SK-N-SH (cell line): ENCODE measurements around the gene HSD11B2. TPM values are rescaled to one million over a fixed set of nuclear protein-coding genes. Genes with fewer than 3 reads are reported as not detected.

Experiments
- CTCF ChIA-PET: fragments of 300-600, 350-600 bp; formaldehyde crosslinking; extraction: SDS; loops from one replicate; lab custom pipeline; 2021; lab: Yijun Ruan, JAX
- POLR2A ChIA-PET: fragments of 350-600 bp; sonication (Branson Sonifier 250); formaldehyde crosslinking; extraction: SDS; loops from one replicate; lab custom pipeline; 2020; ENCODE audit warnings: antibody characterized with exemption, inconsistent platforms; lab: Yijun Ruan, JAX
- DNase-seq: peaks from one replicate; pipeline ENCODE4 v3.0.0; 2012
- H2AFZ ChIP-seq: fragments of 200-600 bp; sonication (generic); 2 replicates; pipeline ENCODE4 v1.8.1; 2016; ENCODE audit warnings: antibody characterized with exemption, mild to moderate bottlenecking, low read depth
- H3F3A ChIP-seq: fragments of 200-600 bp; sonication (generic); replicated peaks from 2 replicates; pipeline ENCODE3; 2016; ENCODE audit warnings: antibody characterized with exemption, mild to moderate bottlenecking; ENCODE audit not compliant: insufficient read depth
- H3K27ac ChIP-seq, 2 experiments: fragments of 200-500 bp in 1 of 2; fragments of 200-600 bp in 1 of 2; sonication (Bioruptor generic) in 1 of 2; sonication (generic), shearing (Covaris generic) in 1 of 2; 2 replicates each; pipeline versions ENCODE4 v1.5.1 to v1.6.1; 2014 to 2016; ENCODE audit warnings: low read depth in 2 of 2, inconsistent platforms in 1 of 2, low read length in 1 of 2, mild to moderate bottlenecking in 1 of 2, mixed read lengths in 1 of 2
- H3K27me3 ChIP-seq: fragments of 200-600 bp; sonication (generic), shearing (Covaris generic); 2 replicates; pipeline ENCODE4 v1.6.1; 2016; ENCODE audit warnings: mixed run types; ENCODE audit not compliant: insufficient read depth
- H3K36me3 ChIP-seq, 2 experiments: fragments of 200-500 bp in 1 of 2; fragments of 200-600 bp in 1 of 2; sonication (Bioruptor generic) in 1 of 2; sonication (generic) in 1 of 2; replicated peaks in 1 of 2; 2 replicates each; pipeline versions ENCODE3 to v1.5.1; 2014 to 2016; ENCODE audit warnings: low read length in 1 of 2, mild to moderate bottlenecking in 1 of 2; ENCODE audit not compliant: insufficient read depth in 2 of 2, control insufficient read depth in 1 of 2
- H3K4me1 ChIP-seq, 2 experiments: fragments of 200-500 bp in 1 of 2; fragments of 200-600 bp in 1 of 2; sonication (Bioruptor generic) in 1 of 2; sonication (generic), shearing (Covaris generic) in 1 of 2; 2 replicates each; pipeline versions ENCODE4 v1.5.1 to v1.6.1; 2014 to 2016; ENCODE audit warnings: low read depth in 1 of 2, low read length in 1 of 2, mixed run types in 1 of 2; ENCODE audit not compliant: insufficient read depth in 2 of 2, control insufficient read depth in 1 of 2
- H3K4me2 ChIP-seq: fragments of 200-600 bp; sonication (generic), shearing (Covaris generic); 2 replicates; pipeline ENCODE4 v1.6.1; 2017; ENCODE audit warnings: mixed run types
- H3K4me3 ChIP-seq, 2 experiments: fragments of 200-500 bp in 1 of 2; fragments of 200-600 bp in 1 of 2; sonication (Bioruptor generic) in 1 of 2; sonication (generic), shearing (Covaris generic) in 1 of 2; 2 replicates each; pipeline versions ENCODE4 v1.5.1 to v1.8.1; 2014 to 2016; ENCODE audit warnings: low read depth in 2 of 2, inconsistent platforms in 1 of 2, low read length in 1 of 2, mild to moderate bottlenecking in 1 of 2, mixed read lengths in 1 of 2, moderate library complexity in 1 of 2
- H3K79me2 ChIP-seq: fragments of 200-600 bp; sonication (generic); 2 replicates; pipeline ENCODE4 v1.8.1; 2017; ENCODE audit warnings: mild to moderate bottlenecking; ENCODE audit not compliant: insufficient read depth
- H3K9ac ChIP-seq: fragments of 200-600 bp; sonication (generic); 2 replicates; pipeline ENCODE4 v1.6.1; 2017; ENCODE audit warnings: mixed run types
- H3K9me2 ChIP-seq: fragments of 200-600 bp; sonication (generic); 2 replicates; pipeline ENCODE4 v1.6.1; 2017; ENCODE audit warnings: mixed run types
- H3K9me3 ChIP-seq: fragments of 200-600 bp; sonication (generic); 2 replicates; pipeline ENCODE4 v1.6.1; 2017; ENCODE audit warnings: mixed run types, mild to moderate bottlenecking, moderate library complexity
- H4K20me1 ChIP-seq: fragments of 200-600 bp; sonication (generic); 2 replicates; pipeline ENCODE4 v1.6.1; 2017; ENCODE audit warnings: mild to moderate bottlenecking, mixed run types; ENCODE audit not compliant: insufficient read depth
- CHD2 ChIP-seq: fragments of 150-350 bp; IDR thresholded peaks from 2 replicates; pipeline ENCODE4 v1.6.1; 2018; ENCODE audit warnings: low read length; ENCODE audit not compliant: partially characterized antibody
- FOSL2 ChIP-seq: IDR thresholded peaks from 2 replicates; pipeline ENCODE4 v1.4.0; 2012; ENCODE audit warnings: low read depth, mild to moderate bottlenecking, moderate library complexity, borderline replicate concordance
- FOXJ3 ChIP-seq: sonication (generic); formaldehyde crosslinking; IDR thresholded peaks from 2 replicates; pipeline ENCODE4 v1.5.1; 2020; ENCODE audit warnings: mild to moderate bottlenecking, missing genetic modification reagents
- GATA2 ChIP-seq: sonication (generic); formaldehyde crosslinking; IDR thresholded peaks from 2 replicates; pipeline ENCODE4 v1.5.0; 2020; ENCODE audit warnings: mild to moderate bottlenecking, missing genetic modification reagents
- JUND ChIP-seq: IDR thresholded peaks from 2 replicates; pipeline ENCODE4 v1.4.0; 2012
- MXI1 ChIP-seq: IDR thresholded peaks from 2 replicates; pipeline ENCODE4 v1.6.1; 2012; ENCODE audit warnings: mild to moderate bottlenecking, low read depth, low read length, improper control_type of control experiment
- NFIC ChIP-seq: IDR thresholded peaks from 2 replicates; pipeline ENCODE4 v1.4.0; 2012; ENCODE audit warnings: borderline replicate concordance
- NRF1 ChIP-seq: IDR thresholded peaks from 2 replicates; pipeline ENCODE4 v1.6.1; 2012; ENCODE audit warnings: low read depth, mild to moderate bottlenecking, low read length
- POLR2AphosphoS5 ChIP-seq: IDR thresholded peaks from 2 replicates; pipeline ENCODE4 v1.6.1; 2012; ENCODE audit warnings: low read depth, low read length
- RAD21 ChIP-seq: IDR thresholded peaks from 2 replicates; pipeline ENCODE4 v1.6.1; 2012; ENCODE audit warnings: mild to moderate bottlenecking, low read length
- RCOR1 ChIP-seq: fragments of 150-350 bp; IDR thresholded peaks from 2 replicates; pipeline ENCODE4 v1.6.1; 2017; ENCODE audit warnings: antibody characterized with exemption, low read length
- RFX5 ChIP-seq: IDR thresholded peaks from 2 replicates; pipeline ENCODE4 v1.6.1; 2012; ENCODE audit warnings: mild to moderate bottlenecking, improper control_type of control experiment, low read length
- RXRA ChIP-seq: IDR thresholded peaks from 2 replicates; pipeline ENCODE4 v1.4.0; 2012; ENCODE audit warnings: low read depth, mild to moderate bottlenecking, borderline replicate concordance
- SIN3A ChIP-seq: IDR thresholded peaks from 2 replicates; pipeline ENCODE4 v1.6.1; 2012; ENCODE audit warnings: low read depth, mild to moderate bottlenecking, low read length, moderate library complexity, borderline replicate concordance
- SMC3 ChIP-seq: IDR thresholded peaks from 2 replicates; pipeline ENCODE4 v1.6.1; 2012; ENCODE audit warnings: low read depth, low read length, improper control_type of control experiment
- TCF12 ChIP-seq: IDR thresholded peaks from 2 replicates; pipeline ENCODE4 v1.4.0; 2012
- TEAD4 ChIP-seq: IDR thresholded peaks from 2 replicates; pipeline ENCODE4 v1.4.0; 2012; ENCODE audit warnings: mild to moderate bottlenecking, borderline replicate concordance; ENCODE audit not compliant: insufficient read depth
- WGBS: methylation state at CpG from one replicate; pipeline ENCODE4 v1.1.6; 2017; ENCODE audit warnings: low lambda C conversion rate; 5-methylcytosine and 5-hydroxymethylcytosine counted together
- polyA plus RNA-seq, 3 experiments: library from polyadenylated mRNA; depleted of rRNA; stranded (reverse); fragments of >200 nt; gene quantifications; 2 replicates each; pipeline ENCODE4 v1.2.3, GENCODE V29; 2012
- TF ChIP-seq, protein P1 (sequence below): fragments of 150-350 bp; IDR thresholded peaks from 2 replicates; pipeline ENCODE4 v1.6.1; 2017; ENCODE audit warnings: antibody characterized with exemption, low read length, low read depth, borderline replicate concordance
- TF ChIP-seq, protein P2 (sequence below): IDR thresholded peaks from 2 replicates; pipeline ENCODE4 v1.4.0; 2012; ENCODE audit warnings: low read depth
- TF ChIP-seq, protein P3 (sequence below): IDR thresholded peaks from 2 replicates; pipeline ENCODE4 v1.4.0; 2012; ENCODE audit warnings: low read depth, borderline replicate concordance

The HSD11B2 gene
- polyA plus RNA-seq, 1 of the 3 experiments (the other 2 are of a cell fraction): 0.23 TPM

DNA sequence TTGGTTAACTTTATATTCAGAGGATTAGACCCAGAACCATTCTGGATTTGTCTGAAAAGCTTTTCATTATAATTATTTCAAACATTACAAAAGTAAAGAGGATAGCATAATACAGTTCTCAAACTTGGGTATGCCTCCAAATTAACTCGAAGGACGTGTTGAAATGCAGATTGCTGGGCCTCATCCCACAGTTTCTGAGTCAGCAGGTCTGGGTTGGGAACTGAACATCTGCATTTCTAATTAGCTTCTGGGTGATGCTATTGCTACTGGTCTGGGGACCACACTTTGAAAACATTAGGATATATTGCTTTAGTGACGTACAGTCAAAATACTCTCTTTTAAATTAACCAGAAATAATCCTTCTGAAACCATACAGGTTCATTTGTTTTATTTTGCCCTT is 47.6 kb upstream of the HSD11B2 start:
- no peaks in the 10 kb centered on the region for H3K9me2 ChIP-seq
- no peak for DNase-seq
- no peaks in the 10 kb centered on the region for H4K20me1 ChIP-seq
- H3K27ac ChIP-seq: no peak overlapping the region
- H3F3A ChIP-seq: peaks cover 6% of the 10 kb centered on the region
- H3K9me3 ChIP-seq: no peaks in the 10 kb centered on the region
- no peaks in the 10 kb centered on the region for H3K79me2 ChIP-seq
- H3K27me3 ChIP-seq: no peaks in the 10 kb centered on the region
- peaks cover 4 to 10% of the 10 kb centered on the region in 2 experiments; a peak in 2 of 4 replicates for H3K4me1 ChIP-seq
- no peak overlapping the region for H3K9ac ChIP-seq
- H3K4me3 ChIP-seq: no peak overlapping the region
- H3K36me3 ChIP-seq: no peaks in the 10 kb centered on the region
- no peak overlapping the region for H3K4me2 ChIP-seq
- whole genome bisulfite sequencing: 83% methylated on average over 3 of the region's 3 CpGs
- TF ChIP-seq RXRA (no peak), RCOR1 (no peak), TCF12 (no peak), NFIC (no peak), SMC3 (no peak), MXI1 (no peak), NRF1 (no peak), GATA2 (CRISPR knock-in tag) (no peak), FOXJ3 (CRISPR knock-in tag) (no peak), RFX5 (no peak), POLR2AphosphoS5 (no peak), CHD2 (no peak), RAD21 (no peak), JUND (no peak), TEAD4 (no peak), SIN3A (no peak), FOSL2 (no peak)
- TF ChIP-seq, protein P1, sequence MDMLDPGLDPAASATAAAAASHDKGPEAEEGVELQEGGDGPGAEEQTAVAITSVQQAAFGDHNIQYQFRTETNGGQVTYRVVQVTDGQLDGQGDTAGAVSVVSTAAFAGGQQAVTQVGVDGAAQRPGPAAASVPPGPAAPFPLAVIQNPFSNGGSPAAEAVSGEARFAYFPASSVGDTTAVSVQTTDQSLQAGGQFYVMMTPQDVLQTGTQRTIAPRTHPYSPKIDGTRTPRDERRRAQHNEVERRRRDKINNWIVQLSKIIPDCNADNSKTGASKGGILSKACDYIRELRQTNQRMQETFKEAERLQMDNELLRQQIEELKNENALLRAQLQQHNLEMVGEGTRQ: no peak
- TF ChIP-seq, protein P2, sequence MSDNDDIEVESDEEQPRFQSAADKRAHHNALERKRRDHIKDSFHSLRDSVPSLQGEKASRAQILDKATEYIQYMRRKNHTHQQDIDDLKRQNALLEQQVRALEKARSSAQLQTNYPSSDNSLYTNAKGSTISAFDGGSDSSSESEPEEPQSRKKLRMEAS: no peak
- TF ChIP-seq, protein P3, sequence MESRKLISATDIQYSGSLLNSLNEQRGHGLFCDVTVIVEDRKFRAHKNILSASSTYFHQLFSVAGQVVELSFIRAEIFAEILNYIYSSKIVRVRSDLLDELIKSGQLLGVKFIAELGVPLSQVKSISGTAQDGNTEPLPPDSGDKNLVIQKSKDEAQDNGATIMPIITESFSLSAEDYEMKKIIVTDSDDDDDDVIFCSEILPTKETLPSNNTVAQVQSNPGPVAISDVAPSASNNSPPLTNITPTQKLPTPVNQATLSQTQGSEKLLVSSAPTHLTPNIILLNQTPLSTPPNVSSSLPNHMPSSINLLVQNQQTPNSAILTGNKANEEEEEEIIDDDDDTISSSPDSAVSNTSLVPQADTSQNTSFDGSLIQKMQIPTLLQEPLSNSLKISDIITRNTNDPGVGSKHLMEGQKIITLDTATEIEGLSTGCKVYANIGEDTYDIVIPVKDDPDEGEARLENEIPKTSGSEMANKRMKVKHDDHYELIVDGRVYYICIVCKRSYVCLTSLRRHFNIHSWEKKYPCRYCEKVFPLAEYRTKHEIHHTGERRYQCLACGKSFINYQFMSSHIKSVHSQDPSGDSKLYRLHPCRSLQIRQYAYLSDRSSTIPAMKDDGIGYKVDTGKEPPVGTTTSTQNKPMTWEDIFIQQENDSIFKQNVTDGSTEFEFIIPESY: no peak
- CTCF ChIA-PET: interaction anchor here (1.0 to 4.4 kb wide), 4 partner anchors 10 to 83 kb away, joined by 3 to 16 read pairs (median 8); partner anchors contain the start of gene ZDHHC1
- H2AFZ ChIP-seq: no peak overlapping the region
- POLR2A ChIA-PET: no interaction called here
